Tibial nerve (tissue), 3 donors: ENCODE measurements around the gene CD72.

ENCODE experiments used
- CTCF ChIP-seq, 5 experiments: fragments of 200-600 bp in 3 of 5; fragments of 450-650 bp in 2 of 5; sonication (generic) in 3 of 5; IDR thresholded peaks; one replicate each; pipeline ENCODE4 v1.5.1; 2016 to 2019; ENCODE audit warnings: antibody characterized with exemption in 5 of 5, mild to moderate bottlenecking in 3 of 5, moderate library complexity in 2 of 5
- POLR2A ChIP-seq, 2 donors: fragments of 450-650 bp; IDR thresholded peaks; one replicate each; pipeline ENCODE4 v1.6.1; 2017; ENCODE audit warnings: antibody characterized with exemption in 2 of 2, mild to moderate bottlenecking in 2 of 2, moderate library complexity in 2 of 2

DNA sequence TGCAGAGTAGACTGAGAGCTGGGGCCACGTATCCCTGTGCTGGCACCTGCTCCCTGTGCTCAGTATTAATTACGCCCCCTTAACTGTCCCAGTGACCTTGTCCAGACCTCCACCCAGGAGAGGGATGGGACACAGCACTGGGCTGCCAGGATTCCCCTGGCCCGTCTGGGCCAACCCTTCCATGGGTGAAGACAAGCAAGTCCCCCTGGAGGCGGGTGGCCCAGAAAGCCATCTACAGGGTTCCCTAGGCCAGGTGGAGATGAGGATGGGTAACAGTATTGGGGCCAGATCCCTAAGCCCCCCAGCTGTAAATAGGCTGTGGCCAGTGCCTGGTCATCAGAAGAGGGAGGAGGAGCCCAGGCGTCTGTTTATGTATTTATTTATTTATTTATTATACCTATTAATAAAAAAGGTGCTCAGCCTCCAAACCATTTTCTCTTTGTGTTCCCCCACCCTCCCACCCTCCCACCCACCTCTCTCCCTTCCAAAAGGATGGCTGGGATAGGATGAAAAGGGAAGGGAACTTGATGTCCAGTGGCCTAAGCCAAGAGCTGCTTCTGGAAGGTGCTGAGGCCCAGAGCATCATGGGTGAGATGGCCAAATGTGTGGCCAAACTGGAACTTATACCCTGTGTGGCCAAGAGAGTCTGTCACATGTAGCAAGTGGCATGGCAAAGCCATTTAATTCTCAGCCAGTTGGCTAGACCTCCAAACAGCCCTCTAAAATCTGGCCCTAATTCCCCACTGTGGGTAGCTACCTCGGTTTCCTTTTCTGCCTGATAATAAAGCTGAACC lies 56.5 kb downstream of the CD72 start:
- TF ChIP-seq POLR2A (IDR thresholded peaks at IDR 0.05) (no peak), CTCF (IDR thresholded peaks at IDR 0.05) (no peak)
